Neuronal stem cell (in vitro differentiated cells): ENCODE results near the gene CHRM3.

Experiments used
- DNase-seq: peaks from one replicate; pipeline ENCODE4 v3.0.0-alpha.2; 2013; ENCODE audit warnings: low spot score
- H2AFZ ChIP-seq: one replicate; pipeline ENCODE4 v1.6.1; 2013; ENCODE audit warnings: mild to moderate bottlenecking, low read length, inconsistent platforms
- H2AK5ac ChIP-seq: 2 replicates; pipeline ENCODE4 v1.6.1; 2013; ENCODE audit warnings: low read depth, mild to moderate bottlenecking, inconsistent platforms, low read length, moderate library complexity, mixed read lengths
- H2BK120ac ChIP-seq: 2 replicates; pipeline ENCODE4 v1.6.1; 2013; ENCODE audit warnings: low read depth, mild to moderate bottlenecking, inconsistent platforms, low read length, moderate library complexity, mixed read lengths
- H2BK12ac ChIP-seq: one replicate; pipeline ENCODE4 v1.6.1; 2013; ENCODE audit warnings: low read length, inconsistent platforms
- H2BK15ac ChIP-seq: 2 replicates; pipeline ENCODE4 v1.6.1; 2013; ENCODE audit warnings: mild to moderate bottlenecking, low read length, inconsistent platforms, mixed read lengths
- H2BK5ac ChIP-seq: one replicate; pipeline ENCODE4 v1.6.1; 2013; ENCODE audit warnings: inconsistent platforms, mild to moderate bottlenecking, low read length, moderate library complexity
- H3K14ac ChIP-seq: one replicate; pipeline ENCODE4 v1.6.1; 2013; ENCODE audit warnings: low read length, inconsistent platforms
- H3K18ac ChIP-seq: 2 replicates; pipeline ENCODE4 v1.6.1; 2013; ENCODE audit warnings: low read length, inconsistent platforms
- H3K23ac ChIP-seq: 2 replicates; pipeline ENCODE4 v1.6.1; 2013; ENCODE audit warnings: low read depth, mild to moderate bottlenecking, mixed read lengths, low read length, inconsistent platforms; ENCODE audit not compliant: poor library complexity
- H3K27ac ChIP-seq: replicated peaks from 3 replicates; pipeline ENCODE4 v1.5.1; 2013; ENCODE audit warnings: low read length, inconsistent platforms
- H3K27me3 ChIP-seq, 3 experiments: 2 replicates each; pipeline ENCODE4 v1.6.1; 2013; ENCODE audit warnings: low read length in 3 of 3, mild to moderate bottlenecking in 2 of 3, inconsistent platforms in 1 of 3, low read depth in 1 of 3, mixed read lengths in 1 of 3, moderate library complexity in 1 of 3; ENCODE audit not compliant: control insufficient read depth in 3 of 3, insufficient read depth in 3 of 3
- H3K36me3 ChIP-seq, 2 donors: replicated peaks in 1 of 2; 2 replicates each; pipeline ENCODE4 v1.6.1; 2013; ENCODE audit warnings: low read length in 2 of 2; ENCODE audit not compliant: control insufficient read depth in 2 of 2, insufficient read depth in 2 of 2
- H3K4ac ChIP-seq: 2 replicates; pipeline ENCODE4 v1.6.1; 2013; ENCODE audit warnings: inconsistent platforms, mild to moderate bottlenecking, low read length, moderate library complexity
- H3K4me1 ChIP-seq, 2 donors: 1 replicate in 1 of 2; 2 replicates in 1 of 2; pipeline ENCODE4 v1.6.1; 2013; ENCODE audit warnings: low read length in 2 of 2, low read depth in 1 of 2; ENCODE audit not compliant: control insufficient read depth in 2 of 2, insufficient read depth in 1 of 2
- H3K4me2 ChIP-seq: one replicate; pipeline ENCODE4 v1.6.1; 2013; ENCODE audit warnings: mild to moderate bottlenecking, low read length, inconsistent platforms; ENCODE audit not compliant: insufficient read depth, poor library complexity, severe bottlenecking
- H3K4me3 ChIP-seq, 2 donors: 2 replicates each; pipeline ENCODE4 v1.5.1; 2013; ENCODE audit warnings: low read length in 2 of 2, mild to moderate bottlenecking in 2 of 2, inconsistent platforms in 1 of 2, moderate library complexity in 1 of 2
- H3K79me1 ChIP-seq: one replicate; pipeline ENCODE4 v1.6.1; 2013; ENCODE audit warnings: low read depth, mild to moderate bottlenecking, inconsistent platforms, low read length, moderate library complexity
- H3K9ac ChIP-seq: one replicate; pipeline ENCODE4 v1.6.1; 2013; ENCODE audit warnings: mild to moderate bottlenecking, low read depth, low read length, inconsistent platforms; ENCODE audit not compliant: poor library complexity
- H3K9me3 ChIP-seq, 2 donors: replicated peaks in 1 of 2; 2 replicates each; pipeline versions ENCODE3 to v1.6.1; 2013; ENCODE audit warnings: low read length in 2 of 2, mild to moderate bottlenecking in 2 of 2, inconsistent platforms in 1 of 2, low read depth in 1 of 2, mixed read lengths in 1 of 2, moderate library complexity in 1 of 2; ENCODE audit not compliant: control insufficient read depth in 2 of 2, insufficient read depth in 1 of 2
- H4K8ac ChIP-seq: one replicate; pipeline ENCODE4 v1.6.1; 2013; ENCODE audit warnings: low read depth, mild to moderate bottlenecking, inconsistent platforms, low read length, moderate library complexity
- H4K91ac ChIP-seq: one replicate; pipeline ENCODE4 v1.6.1; 2013; ENCODE audit warnings: low read length, low read depth, mild to moderate bottlenecking, inconsistent platforms; ENCODE audit not compliant: poor library complexity
- WGBS, 2 donors: extraction: QIAGEN DNeasy Blood & Tissue Kit; methylation state at CpG; one replicate each; pipeline ENCODE4 v1.1.7; 2013; ENCODE audit warnings: missing lambda C conversion rate in 2 of 2, mixed read lengths in 1 of 2; ENCODE audit not compliant: insufficient read length in 2 of 2, insufficient replicate concordance in 1 of 2; ENCODE audit errors: extremely low coverage in 2 of 2; 5-methylcytosine and 5-hydroxymethylcytosine counted together

CHRM3 gene

GRCh38 chr1:239432255-239432654 lies 45.9 kb downstream of the CHRM3 start:
- no peak overlapping the region for H2BK12ac ChIP-seq
- H3K4ac ChIP-seq, result no peak overlapping the region
- DNase-seq, result no peak
- no peak overlapping the region for H4K8ac ChIP-seq
- no peaks in the 10 kb centered on the region for H3K4me1 ChIP-seq
- no peak overlapping the region for H3K23ac ChIP-seq
- no peaks in the 10 kb centered on the region for H3K9me3 ChIP-seq
- no peaks in the 10 kb centered on the region for H3K27me3 ChIP-seq
- H3K36me3 ChIP-seq, result no peaks in the 10 kb centered on the region
- no peak overlapping the region for H2BK5ac ChIP-seq
- no CpG with 5 or more reads among the region's 1 CpG for WGBS, 2 donors
- H3K4me3 ChIP-seq, result no peak overlapping the region
- H3K14ac ChIP-seq, result no peak overlapping the region
- H4K91ac ChIP-seq, result no peak overlapping the region
- no peak overlapping the region for H2AFZ ChIP-seq
- no peaks in the 10 kb centered on the region for H3K79me1 ChIP-seq
- H3K18ac ChIP-seq, result no peak overlapping the region
- H2BK15ac ChIP-seq, result no peak overlapping the region
- no peak overlapping the region for H3K27ac ChIP-seq
- H2BK120ac ChIP-seq, result no peak overlapping the region
- H2AK5ac ChIP-seq, result no peak overlapping the region
- no peak overlapping the region for H3K4me2 ChIP-seq
- H3K9ac ChIP-seq, result no peak overlapping the region

GRCh38 chr1:239434181-239434580 lies 47.8 kb downstream of the CHRM3 start:
- Histone ChIP-seq H2BK12ac (no peak overlapping the region), H4K91ac (no peak overlapping the region), H3K27me3 (no peaks in the 10 kb centered on the region), H2BK5ac (no peak overlapping the region), H4K8ac (no peak overlapping the region), H2BK15ac (no peak overlapping the region), H3K9ac (no peak overlapping the region), H3K23ac (no peak overlapping the region), H3K27ac (no peak overlapping the region), H3K4me3 (no peak overlapping the region), H3K4ac (no peak overlapping the region), H2AK5ac (no peak overlapping the region), H3K36me3 (no peaks in the 10 kb centered on the region), H3K14ac (no peak overlapping the region), H3K79me1 (no peaks in the 10 kb centered on the region), H3K4me1 (no peaks in the 10 kb centered on the region), H3K18ac (no peak overlapping the region), H2BK120ac (no peak overlapping the region), H2AFZ (no peak overlapping the region), H3K9me3 (no peaks in the 10 kb centered on the region), H3K4me2 (no peak overlapping the region)
- WGBS, 2 donors, result no CpG with 5 or more reads among the region's 5 CpGs
- no peak for DNase-seq
